ENCODE measurements around the gene FNDC11.

GRCh38 chr20:63566395-63567135 is 12.6 kb downstream of the FNDC11 start:
- no peak for TF ChIP-seq YY1 (IDR thresholded peaks at IDR 0.05; ENCODE audit: insufficient read depth, insufficient read length)
- TF ChIP-seq ZNF274 (IDR thresholded peaks at IDR 0.05; ENCODE audit: low read depth, low read length), result no peak
- TF ChIP-seq SUZ12 (IDR thresholded peaks at IDR 0.05; ENCODE audit: extremely low read depth, insufficient read depth, insufficient read length), result no peak

Measured in NT2/D1 (cell line).